HG03045 (cell line): Measurements from ENCODE around the gene RBX1.
A peak's percentile ranks its signal among the peaks of the same experiment; 100 is the strongest.
"Not testable (repeated sequence)": the region's sequence is repeated elsewhere in the genome, so short reads cannot be mapped to it uniquely, and the experiment has no call there.

Source experiments
- ATAC-seq: cut with Tn5 transposase; IDR thresholded peaks from one replicate; pipeline ENCODE4 v1.9.1; 2021; ENCODE audit warnings: mild to moderate bottlenecking, moderate library complexity; ENCODE audit not compliant: unreplicated experiment

RBX1 gene

DNA sequence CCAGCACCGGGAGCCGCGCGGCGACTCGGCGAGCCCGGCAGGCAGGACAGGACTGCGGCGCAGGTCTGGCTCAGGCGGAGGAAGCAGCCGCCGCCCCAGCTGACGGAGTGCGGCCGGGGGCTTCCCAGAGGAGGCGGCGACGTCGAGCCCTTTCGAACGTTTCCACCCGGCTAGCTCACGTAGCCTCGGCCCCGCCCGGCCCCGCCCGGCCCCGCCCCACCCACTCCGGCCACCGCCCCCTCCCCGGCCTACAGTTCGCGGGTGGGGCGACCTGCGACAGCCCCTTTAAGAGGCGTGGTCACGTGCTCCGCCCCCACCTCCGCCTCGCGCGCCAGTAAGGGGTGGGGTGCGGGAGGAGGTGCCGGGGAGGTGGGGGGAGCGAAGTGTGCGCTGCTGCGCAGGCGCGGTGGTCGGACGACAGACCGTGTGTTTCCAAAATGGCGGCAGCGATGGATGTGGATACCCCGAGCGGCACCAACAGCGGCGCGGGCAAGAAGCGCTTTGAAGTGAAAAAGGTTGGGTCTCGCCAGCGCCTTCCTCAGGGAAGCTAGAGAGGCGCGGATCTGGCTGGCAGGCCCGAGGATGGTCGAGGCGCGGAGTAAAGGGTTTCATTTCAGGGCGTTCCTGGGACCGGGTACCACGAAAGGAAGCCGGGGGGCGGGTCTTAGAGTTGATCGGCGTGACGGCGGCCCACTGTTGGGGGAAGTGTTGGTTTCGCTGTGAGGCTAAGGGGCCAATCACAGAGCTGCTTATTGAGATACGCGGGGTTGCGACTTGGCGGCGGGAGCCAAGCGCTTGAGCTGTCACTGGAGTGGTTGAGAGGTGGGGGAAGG, at the start of gene RBX1:
RBX1 (plus strand) TSS at position 417 of the 833 bp plus-strand sequence; CDS start at position 438, 21 bp downstream.
- ATAC-seq = peak; percentile 81

DNA sequence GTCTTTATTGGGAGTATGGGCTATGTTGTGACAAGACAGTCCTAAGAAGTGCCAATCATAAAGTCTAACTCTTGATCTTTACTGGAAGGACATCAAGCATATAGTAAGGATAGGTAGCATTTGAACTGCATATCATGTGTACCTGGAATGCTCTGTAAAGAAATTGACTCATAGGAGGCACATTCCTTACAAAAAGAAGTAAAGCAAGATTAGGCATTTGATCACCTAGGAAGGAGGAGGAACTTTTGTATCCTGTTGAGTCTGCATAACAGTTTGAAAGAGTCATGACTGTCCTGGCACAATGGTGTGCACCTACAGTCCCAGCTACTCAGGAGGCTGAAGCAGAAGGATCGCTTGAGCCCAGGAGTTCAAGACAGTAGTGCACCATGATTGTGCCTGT, 47.1 kb upstream of the RBX1 start:
- no peak for ATAC-seq

DNA sequence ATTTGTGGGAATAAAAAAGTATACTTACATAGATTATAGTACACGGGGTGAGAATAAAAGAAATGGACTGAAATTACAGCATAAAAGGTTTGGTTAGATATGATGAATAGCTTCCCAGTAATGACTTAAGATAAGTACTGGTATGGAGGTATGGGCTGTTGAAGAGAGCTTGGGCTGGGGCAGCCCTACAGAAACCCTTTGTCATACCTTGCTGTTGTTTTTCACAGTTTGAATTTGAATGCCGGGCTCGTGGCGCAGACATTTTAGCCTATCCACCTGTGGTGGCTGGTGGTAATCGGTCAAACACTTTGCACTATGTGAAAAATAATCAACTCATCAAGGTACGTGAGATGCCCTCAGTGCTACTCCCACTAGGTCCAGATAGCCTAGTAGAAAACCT, 42.3 kb upstream of the RBX1 start:
- no peak for ATAC-seq

DNA sequence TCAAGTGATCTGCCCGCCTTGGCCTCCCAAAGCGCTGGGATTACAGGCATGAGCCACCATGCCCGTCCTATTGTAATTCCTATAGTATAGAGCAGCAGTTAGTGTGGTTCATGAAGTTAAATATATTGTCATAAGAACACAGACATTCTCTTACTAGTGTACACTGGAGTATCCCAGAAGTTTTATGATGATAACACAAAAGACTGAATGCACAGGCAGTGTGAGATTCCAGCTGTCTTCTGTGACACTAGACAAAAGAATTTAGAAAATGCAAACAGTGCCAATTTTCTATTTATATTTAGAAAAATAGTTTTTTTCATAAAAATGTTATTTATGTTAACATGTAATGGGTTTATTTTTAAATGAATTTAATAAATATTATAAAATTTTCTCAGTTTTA, 39.4 kb upstream of the RBX1 start:
- ATAC-seq = no peak

DNA sequence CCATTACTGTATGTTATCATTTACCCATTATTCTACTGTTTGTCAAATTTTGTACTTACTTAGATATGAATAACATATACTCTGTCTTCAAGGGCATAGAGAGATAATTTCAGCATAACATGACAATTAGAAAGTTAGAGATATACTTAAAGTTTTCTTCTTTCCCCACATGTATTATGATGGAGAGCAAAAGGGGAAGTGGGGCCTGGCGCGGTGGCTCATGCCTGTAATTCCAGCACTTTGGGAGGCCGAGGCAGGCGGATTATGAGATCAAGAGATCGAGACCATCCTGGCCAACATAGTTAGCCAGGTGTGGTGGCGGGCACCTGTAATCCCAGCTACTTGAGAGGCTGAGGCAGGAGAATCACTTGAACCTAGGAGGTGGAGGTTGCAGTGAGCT, 38.2 kb upstream of the RBX1 start:
- not testable (repeated sequence) for ATAC-seq

DNA sequence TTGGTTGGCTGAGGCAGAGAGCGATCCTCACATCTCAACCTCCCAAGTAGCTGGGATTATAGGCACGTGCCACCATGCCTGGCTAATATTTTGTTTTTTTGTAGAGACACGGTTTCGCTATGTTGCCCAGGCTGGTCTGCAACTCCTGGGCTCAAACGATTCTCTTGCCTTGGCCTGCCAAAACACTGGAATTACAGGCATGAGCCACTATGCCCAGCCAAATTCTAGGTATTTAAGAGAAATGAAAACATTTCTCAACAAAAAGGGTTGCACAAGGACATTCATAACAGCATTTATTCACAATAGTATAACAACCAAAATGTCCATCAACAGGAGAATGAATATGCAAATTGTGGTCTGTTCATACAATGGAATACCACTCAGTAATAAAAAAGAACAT, 31.7 kb upstream of the RBX1 start:
- ATAC-seq = no peak

DNA sequence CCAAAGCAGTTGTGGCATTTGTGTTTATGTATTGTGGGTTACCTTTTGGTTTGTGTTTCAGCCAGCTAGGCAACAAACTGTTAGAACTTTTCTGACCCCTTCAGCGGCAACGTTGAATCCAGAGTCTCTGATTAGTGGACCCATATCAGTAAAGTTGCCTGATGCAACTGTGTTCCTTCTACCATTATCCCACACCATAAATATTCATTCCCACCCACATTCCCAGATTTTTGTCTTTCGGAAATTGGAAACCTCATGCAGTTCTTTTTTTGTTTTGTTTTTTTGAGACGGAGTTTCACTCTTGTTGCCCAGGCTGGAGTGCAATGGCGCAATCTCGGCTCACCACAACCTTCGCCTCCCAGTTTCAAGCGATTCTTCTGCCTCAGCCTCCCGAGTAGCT, 30.7 kb upstream of the RBX1 start:
- ATAC-seq = no peak

DNA sequence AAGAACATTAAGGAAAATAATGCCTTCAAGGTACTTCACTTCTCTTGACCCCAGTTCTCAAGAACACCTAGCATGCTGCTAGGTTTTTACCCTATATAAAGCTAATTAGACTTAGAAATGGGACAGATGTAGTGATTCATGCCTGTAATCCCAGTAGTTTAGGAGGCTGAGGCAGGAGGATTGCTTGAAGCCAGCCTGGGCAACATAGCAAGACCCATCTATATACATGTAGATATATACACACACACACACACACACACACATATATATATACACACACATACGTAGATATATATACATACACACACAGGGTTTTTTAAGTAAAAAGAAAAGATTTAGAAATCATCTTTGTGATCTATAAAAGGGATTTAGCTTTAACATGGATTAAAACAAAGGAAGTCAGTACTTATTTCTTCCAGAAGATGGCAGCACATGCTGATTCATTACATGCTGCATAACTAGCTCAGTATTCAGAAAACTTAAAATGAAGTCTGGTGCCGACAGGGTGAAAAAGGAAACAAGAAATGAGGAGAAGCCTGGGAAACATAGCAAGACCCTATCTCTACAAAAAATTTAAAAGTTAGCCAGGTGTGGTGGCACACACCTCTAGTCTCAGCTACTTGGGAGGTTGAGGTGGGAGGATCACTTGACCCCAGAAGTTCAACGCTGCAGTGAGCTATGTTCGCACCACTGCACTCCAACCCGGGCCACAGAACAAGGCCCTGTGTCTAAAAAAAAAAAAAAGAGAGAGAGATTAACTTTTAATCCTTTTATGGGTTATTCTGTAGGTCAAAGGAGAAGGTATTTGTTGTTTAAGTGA, 28.5 kb upstream of the RBX1 start:
- no peak for ATAC-seq

DNA sequence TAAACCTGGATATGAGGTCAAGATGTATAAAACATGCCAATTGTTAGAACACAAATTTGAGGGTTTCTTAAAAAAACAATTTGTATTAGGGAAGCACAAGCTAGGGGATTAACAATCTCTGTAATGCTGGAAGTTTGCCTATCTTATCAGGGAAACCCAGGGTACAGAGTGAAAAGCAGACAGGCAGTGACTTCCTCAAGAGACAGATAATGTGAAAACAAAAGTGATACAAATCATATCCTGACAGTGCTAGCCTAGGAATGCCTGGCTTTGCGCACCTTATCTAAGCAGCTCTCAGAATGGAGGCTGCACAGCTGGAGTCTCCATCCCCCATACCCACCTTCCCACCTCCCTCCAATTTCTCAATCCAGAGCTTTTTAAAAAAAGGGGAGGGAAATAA, 22.5 kb upstream of the RBX1 start:
- ATAC-seq = no peak

DNA sequence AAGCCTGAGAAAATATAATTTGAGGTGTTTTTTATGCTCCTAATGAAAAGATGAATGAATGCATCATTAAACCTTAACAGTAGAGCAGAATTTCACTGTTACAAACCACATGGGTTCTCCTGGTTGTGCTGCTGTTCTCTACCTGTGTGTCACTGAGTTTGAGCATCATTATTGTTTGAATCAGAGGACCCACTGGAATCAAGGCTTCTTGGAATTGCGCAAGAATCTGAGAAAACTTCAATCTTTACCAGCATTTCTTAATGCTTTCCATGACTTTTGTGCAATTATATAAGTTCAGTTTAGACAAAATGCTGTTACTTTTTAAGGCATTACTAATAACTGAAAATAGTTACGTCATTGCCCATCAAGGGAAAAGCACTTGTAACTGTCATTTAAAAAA, 18.8 kb upstream of the RBX1 start:
- ATAC-seq = no peak

DNA sequence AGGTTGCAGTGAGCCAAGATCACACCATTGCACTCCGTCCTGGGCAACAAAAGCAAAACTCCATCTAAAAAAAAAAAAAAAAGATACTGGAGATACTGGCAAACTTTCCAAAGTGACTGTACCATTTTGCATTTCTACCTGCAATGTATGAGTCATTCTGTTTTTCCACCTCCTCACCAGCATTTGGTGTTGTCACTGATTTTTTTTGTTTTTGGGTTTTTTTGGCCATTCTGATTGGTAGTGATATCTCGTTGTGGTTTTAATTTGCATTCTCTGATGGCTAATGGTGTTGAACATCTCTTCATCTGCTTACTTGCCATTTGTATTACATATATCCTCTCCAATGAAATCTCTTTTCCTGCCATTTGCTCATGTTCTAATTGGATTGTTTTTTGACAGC, 12.0 kb upstream of the RBX1 start:
- ATAC-seq = no peak

DNA sequence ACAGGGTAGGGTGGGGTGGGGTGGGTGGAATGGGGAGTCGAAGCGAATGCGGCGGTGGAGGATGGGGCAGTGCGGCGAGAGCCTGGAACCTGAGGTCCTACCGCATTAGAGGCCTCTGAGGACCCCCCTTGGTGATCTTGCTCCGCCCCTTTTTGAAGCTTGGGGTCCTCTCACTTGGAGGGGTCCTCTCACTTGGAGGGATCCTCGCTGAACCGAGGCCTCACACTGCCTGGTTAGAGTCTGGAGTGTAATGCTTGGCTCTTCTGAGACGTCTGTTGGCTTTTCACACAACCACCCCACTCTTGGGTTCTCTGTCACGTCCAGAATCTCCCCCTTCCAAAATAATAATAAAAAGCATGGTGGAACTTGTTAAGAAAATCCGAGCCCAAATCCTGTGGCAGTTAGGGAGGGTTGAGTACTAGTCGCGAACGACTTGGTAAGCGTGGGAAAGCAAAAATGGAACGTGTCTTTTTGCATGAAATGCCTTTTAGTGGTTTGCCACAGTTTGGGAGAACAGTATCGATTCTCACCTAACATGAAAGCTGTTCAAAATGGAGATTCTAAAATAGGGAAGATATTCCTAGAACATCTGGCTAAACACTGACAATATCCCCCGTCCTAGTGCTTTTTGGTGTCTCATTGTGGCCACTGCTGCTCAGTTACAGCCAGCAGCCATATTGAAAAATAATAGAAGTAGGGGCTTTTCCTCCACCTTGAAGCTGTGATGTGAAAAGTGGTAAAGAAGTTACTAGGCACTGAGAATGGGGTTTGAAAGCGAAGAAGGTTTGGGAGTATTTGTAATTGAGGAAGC, 822 bp downstream of the RBX1 start:
- no peak for ATAC-seq

DNA sequence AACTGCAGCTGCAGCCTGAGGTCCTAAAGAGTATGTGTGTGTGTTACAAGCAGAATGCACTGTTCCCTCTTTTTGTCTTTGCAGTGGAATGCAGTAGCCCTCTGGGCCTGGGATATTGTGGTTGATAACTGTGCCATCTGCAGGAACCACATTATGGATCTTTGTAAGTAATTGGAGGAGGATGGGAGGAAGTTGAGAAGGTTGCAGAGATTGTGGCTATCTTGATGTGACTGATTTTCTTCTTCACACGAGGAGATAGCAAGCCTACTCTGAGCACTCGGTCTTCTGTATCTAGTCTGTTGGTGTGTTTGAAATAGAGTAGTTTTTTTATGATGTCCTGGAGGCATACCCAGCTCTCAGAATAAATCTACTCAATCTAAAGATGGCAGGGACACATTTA, 2.3 kb downstream of the RBX1 start:
- ATAC-seq = no peak

DNA sequence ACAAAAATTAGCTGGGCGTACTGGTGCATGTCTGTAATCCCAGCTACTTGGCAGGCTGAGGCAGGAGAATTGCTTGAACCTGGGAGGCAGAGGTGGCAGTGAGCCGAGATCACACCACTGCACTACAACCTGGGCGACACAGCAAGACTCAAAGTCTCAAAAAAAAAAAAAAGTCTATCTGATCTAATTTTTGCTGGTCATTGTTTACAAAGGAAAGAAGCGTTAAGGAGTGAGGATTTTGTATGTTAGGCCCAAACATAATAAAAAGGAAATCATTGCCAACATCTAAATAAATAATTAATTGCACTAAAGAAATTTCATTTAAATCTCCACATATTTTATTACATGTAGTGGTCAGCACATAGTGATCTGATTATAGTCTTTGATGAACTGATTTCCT, 2.9 kb downstream of the RBX1 start:
- ATAC-seq = no peak

DNA sequence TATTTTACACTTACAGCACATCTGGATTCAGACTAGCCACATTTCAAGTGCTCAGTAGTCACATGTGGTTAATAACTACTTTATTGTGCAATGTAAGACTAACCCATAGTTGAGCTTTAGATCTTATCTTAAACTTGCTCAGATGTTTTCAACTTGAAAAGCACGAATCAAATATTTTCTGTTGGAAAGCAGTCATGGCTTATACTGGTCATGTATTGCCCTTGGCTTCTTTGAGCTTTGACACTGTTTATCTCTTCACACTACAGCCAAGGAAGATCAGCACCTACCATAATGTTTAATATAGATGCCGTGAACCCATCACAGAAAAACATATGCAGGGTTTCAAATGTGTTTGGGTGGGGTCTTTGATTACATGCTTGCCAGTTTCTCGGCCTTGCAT, 4.4 kb downstream of the RBX1 start:
- ATAC-seq = no peak

DNA sequence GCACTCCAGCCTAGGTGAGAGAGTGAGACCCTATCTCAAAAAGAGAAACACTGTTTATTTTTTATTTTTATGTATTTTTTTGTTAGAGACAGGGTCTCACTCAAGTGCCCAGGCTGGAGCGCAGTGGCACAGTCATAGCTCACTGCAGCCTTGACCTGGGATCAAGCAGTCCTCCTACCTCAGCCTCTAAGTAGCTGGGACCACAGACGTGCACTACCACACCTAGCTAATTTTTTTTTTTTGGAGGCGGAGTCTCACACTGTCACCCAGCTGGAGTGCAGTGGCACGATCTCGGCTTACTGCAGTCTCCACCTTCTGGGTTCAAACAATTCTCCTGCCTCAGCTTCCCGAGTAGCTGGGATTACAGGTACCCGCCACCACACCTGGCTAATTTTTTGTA, 6.4 kb downstream of the RBX1 start:
- ATAC-seq = no peak

DNA sequence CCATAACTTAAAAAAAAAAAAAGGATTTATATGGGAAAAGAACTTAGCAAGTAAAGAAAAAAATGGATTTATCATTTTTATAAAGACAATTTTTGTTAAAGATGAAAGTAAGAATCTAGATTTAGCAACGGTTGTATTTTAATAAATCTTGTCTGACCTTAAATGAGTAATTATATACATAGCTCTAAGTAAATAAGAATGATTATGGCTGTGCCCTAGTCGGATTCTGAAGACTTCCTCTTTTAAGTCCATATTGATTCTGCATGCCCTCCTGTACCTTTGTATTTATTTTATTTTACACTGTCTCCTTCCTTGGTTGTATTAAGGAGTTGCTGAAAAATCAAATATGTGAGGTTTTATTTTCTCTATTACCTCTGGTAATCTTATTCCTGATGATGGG, 7.1 kb downstream of the RBX1 start:
- no peak for ATAC-seq

DNA sequence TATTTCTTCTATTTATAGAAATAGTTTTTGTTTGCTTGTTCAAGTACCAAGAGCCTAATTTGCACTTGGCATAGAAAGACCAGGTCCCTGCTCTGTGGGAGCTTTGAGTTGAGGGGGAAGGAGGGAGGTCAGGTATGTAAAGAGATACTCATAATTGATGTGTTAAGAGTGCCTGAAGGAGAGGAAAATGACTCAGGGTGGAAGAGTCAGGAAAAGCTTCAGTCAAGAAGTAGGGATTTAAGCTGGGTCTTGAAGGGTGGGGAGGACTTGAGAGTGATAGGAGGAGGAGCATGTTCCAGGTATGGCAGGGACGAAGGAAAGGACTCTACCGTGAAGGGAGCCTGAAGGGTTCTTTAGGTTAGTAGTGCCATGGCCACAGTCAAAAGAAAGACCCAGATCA, 9.0 kb downstream of the RBX1 start:
- ATAC-seq = no peak

DNA sequence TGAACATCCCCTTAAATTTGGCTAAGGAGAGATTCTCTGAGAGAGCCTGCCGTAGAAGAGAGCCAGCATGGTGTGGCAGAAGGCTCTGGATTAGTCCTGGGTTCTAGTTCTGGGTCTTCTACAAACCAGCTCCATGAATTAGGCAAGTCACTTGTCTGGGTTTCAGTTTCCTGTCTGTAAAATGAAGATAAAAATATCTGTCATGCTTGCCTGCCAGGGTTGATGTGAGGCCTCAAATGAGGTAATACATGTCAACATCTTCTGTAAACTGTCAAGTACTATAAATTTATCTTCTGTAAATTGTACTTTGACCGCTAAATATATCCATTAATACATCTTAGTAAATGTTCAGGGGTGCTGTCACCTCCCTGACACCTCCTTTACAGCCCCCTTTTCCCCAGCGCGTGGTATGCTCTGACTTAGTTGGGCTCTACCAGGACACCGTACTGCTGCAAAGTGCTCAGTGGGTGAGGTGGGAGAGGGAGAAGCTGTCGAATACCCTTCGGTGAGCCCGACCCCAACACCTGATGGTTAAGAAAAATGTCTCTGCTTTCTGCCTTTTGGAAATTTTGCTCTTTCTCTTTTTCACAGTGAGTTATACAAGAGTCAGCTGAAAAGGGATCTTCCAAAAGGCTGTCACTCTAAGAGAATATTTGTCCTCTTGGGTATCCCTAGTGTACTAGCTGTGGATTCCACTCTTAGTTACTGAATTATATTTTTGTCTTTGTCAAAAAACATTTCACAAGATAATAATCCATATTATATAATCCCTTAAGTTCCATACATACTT, 15.0 kb downstream of the RBX1 start:
- ATAC-seq = no peak

DNA sequence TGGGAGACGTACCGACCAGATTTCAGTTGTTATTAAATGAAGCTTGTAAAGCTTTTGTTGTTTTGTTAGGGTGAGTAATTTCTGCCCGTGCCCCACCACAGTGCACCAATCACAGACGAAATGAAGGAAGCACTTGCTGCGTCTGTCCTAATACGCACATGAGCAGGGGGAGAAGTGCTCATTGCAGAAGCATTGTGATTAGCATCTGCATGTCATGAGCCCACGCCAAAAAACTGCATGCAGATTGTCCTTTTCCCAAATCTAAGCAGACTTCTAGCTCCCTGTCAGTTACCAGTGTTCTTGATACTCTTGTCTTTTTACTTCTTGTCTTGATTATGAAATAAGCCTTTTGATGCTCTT, 15.5 kb downstream of the RBX1 start:
- ATAC-seq = no peak
